WI38 (cell line): ENCODE results near the gene ST8SIA5.

Source experiments
- H3K4me3 ChIP-seq: 2 replicates; pipeline ENCODE4 v1.5.1; 2011; ENCODE audit warnings: low read depth, mild to moderate bottlenecking, control low read depth, low read length
- TF ChIP-seq, protein P1 (sequence below): IDR thresholded peaks from 2 replicates; pipeline ENCODE4 v1.5.1; 2012; ENCODE audit warnings: low read depth, mild to moderate bottlenecking, control low read depth, low read length

Gene ST8SIA5

GRCh38 chr18:46755315-46756024, 1.4 kb downstream of the ST8SIA5 start:
- TF ChIP-seq, protein P1, sequence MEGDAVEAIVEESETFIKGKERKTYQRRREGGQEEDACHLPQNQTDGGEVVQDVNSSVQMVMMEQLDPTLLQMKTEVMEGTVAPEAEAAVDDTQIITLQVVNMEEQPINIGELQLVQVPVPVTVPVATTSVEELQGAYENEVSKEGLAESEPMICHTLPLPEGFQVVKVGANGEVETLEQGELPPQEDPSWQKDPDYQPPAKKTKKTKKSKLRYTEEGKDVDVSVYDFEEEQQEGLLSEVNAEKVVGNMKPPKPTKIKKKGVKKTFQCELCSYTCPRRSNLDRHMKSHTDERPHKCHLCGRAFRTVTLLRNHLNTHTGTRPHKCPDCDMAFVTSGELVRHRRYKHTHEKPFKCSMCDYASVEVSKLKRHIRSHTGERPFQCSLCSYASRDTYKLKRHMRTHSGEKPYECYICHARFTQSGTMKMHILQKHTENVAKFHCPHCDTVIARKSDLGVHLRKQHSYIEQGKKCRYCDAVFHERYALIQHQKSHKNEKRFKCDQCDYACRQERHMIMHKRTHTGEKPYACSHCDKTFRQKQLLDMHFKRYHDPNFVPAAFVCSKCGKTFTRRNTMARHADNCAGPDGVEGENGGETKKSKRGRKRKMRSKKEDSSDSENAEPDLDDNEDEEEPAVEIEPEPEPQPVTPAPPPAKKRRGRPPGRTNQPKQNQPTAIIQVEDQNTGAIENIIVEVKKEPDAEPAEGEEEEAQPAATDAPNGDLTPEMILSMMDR = no peak
- no peak overlapping the region for H3K4me3 ChIP-seq

- TF ChIP-seq, protein P1 = no peak
- H3K4me3 ChIP-seq = no peak overlapping the region
Measured at GRCh38 chr18:46754661-46755292, 2.1 kb downstream of the ST8SIA5 start.

GRCh38 chr18:46754188-46754587, 2.7 kb downstream of the ST8SIA5 start:
- H3K4me3 ChIP-seq = no peak overlapping the region
- TF ChIP-seq, protein P1 = no peak

GRCh38 chr18:46751882-46752281, 5.0 kb downstream of the ST8SIA5 start:
- no peak overlapping the region for H3K4me3 ChIP-seq
- TF ChIP-seq, protein P1 = no peak

DNA sequence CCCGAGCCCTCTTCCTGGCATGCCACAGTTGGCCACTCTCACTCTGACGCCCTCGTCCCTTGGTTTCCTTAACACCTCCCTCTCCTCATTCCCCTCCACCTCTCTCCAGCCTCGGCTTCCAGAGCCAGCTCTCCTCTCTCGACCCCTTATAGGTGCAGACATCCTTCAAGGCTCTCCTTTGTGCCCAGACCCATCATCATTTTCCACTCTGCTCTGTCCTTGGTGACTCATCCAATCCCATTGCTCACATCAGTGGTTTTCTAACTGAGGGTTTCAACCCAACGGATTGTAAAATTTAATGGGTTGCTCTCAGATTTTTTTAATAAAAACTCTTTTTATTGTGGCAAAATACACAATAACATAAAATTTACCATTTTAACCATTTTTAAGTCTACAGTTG, 6.2 kb downstream of the ST8SIA5 start:
- no peak overlapping the region for H3K4me3 ChIP-seq
- TF ChIP-seq, protein P1 = no peak

DNA sequence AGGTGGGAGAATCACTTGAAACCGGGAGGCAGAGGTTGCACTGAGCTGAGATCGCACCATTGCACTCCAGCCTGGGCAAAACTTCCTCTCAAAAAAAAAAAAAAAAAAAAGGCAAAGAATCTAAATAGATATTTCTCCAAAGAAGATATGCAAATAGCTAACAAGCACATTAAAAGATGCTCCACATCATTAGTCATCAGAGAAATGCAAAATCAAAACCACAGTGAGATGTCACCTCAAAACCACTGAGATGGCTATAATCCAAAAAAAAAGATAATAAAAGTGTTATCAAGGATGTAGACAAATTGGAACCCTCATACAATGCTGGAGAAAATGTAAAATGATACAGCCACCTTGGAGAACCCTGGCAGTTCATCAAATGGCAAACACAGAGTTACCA, 8.4 kb downstream of the ST8SIA5 start:
- TF ChIP-seq, protein P1 = no peak
- no peak overlapping the region for H3K4me3 ChIP-seq

GRCh38 chr18:46740046-46740445, 16.8 kb downstream of the ST8SIA5 start:
- H3K4me3 ChIP-seq = no peak overlapping the region
- TF ChIP-seq, protein P1 = no peak
